ENCODE measurements around the gene BRMS1. TPM values are rescaled to one million over a fixed set of nuclear protein-coding genes. Genes with fewer than 3 reads are reported as not detected.
A peak's percentile ranks its signal among the peaks of the same experiment; 100 is the strongest.
"Not testable (repeated sequence)": the region's sequence is repeated elsewhere in the genome, so short reads cannot be mapped to it uniquely, and the experiment has no call there.

Gene BRMS1
- total RNA-seq, 1 donor from 2014 or later, result 17.6 TPM

DNA sequence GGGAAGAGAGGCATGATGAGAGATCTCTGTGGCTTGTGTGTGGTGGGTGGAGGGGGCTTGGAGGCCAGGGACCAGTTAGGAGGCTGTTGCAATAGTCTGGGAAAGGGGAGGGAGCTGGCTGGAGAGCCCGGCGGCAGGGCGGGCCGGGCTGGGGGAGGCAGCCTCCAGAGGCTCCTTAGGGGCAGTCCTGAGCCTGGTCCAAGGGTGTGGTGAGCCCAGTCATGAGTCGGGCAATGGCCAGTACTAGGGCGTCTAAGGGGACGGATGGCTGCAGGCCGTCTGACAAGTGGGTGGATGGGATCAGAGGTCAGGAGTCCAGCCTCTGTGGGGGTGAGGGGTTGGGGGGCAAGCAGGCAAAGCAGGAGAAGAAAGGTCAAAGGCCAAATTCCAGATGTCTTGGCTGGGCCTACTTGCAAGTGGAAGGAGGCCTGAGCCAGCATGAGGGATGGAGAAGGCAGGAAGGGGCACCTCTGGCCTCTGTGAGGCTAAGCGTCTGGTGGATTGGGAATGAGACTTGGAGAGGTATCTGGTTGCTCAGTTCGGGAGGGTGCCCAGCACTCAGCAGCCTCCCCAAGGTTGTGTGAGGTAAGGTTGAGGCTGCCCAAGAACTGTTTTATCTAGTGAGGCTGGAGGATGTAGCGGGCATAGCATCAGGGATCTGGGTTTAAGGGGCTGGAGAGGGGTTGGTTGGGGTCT, 22.0 kb downstream of the BRMS1 start:
- DNase-seq, result no peak

DNA sequence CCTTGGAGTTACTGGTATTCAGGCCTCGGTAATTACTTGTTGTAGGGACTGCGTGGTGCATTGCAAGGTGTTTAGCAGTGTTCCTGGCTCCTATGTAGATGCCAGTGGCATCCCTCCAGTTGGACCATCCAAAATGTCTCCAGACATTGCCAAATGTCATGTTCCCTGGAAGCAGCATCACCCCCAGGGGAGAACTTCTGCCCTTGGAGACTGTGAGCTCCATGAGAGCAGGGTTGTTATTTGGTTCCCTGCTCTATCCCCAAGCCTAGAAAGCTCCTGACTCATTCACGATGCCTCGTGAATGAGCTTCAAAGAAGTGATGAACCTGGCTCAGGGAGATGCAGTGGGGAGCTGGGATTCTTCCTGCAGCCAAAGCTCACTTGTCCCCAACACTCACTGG, 23.3 kb downstream of the BRMS1 start:
- no peak for DNase-seq

DNA sequence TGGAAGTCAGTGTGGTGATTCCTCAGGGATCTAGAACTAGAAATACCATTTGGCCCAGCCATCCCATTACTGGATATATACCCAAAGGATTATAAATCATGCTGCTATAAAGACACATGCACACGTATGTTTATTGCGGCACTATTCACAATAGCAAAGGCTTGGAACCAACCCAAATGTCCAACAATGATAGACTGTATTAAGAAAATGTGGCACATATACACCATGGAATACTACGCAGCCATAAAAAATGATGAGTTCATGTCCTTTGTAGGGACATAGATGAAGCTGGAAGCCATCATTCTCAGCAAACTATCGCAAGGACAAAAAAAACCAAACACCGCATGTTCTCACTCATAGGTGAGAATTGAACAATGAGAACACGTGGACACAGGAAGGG, 24.2 kb downstream of the BRMS1 start:
- not testable (repeated sequence) for DNase-seq

DNA sequence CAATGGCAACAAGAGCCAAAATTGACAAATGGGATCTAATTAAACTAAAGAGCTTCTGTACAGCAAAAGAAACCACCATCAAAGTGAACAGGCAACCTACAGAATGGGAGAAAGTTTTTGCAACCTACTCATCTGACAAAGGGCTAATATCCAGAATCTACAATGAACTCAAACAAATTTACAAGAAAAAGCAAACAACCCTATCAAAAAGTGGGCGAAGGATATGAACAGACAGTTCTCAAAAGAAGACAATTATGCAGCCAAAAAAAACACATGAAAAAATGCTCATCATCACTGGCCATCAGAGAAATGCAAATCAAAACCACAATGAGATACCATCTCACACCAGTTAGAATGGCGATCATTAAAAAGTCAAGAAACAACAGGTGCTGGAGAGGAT, 24.6 kb downstream of the BRMS1 start:
- DNase-seq, result not testable (repeated sequence)

DNA sequence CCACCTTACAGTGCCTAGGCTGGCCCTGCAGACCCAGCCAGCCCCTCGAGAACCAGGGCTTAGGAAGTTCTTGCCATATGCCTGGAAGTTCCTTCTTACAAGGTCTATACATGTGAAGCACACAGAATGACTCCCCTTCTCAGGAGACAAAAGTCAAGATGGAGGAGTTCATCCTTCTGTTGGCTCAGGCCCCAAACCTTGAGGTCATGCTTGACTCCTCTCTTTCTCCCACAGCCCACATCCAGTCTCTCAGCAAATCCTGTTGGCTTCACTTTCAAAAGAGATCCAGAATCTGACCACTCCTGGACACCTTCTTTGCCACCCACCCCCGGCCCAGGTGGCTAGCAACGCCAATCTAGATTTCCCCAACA, 26.3 kb downstream of the BRMS1 start:
- DNase-seq, result no peak

DNA sequence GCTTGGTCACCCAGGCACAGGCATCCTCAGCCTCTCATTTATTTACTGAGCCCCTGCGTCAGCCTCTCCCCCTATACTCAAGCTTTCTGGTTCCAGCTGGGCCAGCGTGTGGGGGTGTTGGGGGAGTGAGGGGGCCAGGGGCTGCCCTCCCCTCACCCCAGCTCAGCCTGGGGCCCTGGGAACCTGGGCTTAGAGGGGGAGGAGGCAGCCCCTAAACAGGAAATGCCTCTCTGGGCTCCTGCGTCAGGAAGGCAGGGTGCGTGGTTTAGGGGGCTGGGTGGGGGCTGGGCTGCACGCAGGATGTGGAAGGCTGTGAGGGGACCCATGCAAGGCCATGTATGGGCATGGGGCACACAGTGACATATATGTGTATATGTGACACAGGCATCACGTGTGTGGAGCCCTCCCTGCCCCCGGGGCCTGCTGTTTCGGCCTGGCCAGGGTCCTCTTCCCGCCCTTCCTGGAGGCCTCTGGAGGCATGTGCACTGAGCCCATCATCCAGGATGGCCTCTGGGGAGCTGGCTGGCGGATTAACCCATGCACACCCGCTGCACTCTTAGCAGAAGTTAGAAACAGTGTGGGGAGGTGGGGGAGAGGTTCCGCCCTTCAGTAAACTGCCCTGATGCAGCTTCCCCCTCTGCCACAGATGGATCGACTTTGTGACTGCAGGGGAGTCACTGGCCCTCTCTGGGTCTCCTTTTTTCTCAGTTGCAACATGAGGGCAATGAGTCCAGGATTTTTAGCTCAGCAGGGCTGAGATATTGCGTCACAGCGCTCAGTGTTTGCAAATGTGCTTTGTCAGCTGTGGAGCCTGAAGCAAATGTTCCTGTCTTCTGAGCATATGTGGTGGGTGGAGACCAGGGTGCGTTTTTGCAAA, 26.9 kb downstream of the BRMS1 start:
- DNase-seq, result peak; percentile 30

DNA sequence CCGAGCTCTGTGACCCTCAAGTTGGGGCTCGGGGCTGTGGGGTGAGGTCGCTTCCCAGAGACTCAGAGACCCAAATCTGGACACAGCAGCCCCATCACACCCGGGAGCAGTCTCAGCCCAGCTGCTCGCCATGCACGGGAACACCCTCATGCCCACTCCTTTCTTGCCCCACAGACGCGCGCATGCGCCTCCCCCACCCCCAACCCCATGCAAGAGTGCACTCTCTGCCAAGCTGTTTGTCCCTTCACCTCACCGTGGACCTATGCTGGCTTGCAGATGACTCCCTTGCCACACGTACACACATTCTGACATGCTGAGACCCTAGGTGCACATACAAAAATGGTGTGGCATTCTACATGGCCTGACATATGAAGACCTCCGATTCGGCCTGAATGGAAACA, 27.6 kb downstream of the BRMS1 start:
- no peak for DNase-seq

DNA sequence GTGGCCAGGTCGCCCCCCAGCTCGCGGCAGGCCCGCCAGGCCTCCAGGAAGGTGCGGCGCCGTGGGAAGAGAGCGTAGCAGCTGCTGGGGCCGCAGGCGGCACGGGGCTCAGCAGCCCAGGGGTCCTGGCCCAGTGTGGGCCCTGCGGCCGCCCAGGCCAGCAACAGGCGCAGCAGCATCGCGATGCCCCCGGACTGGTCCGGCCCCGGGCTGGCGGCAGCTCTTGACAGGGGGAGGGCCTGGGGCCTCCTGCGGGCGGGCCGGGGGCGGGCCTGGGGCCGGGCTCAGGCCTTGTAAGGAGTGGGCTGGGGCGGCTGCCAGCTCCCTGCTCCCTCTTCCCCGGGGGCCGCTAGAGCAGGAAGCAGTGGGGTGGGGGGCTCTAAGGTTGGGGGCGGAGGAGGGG, 28.1 kb downstream of the BRMS1 start, which contains the start of gene CD248:
Gene CD248 (minus strand): TSS at position 196 of the 403 bp plus-strand sequence. CDS start 17 bp downstream, at position 179.
- DNase-seq, result no peak

DNA sequence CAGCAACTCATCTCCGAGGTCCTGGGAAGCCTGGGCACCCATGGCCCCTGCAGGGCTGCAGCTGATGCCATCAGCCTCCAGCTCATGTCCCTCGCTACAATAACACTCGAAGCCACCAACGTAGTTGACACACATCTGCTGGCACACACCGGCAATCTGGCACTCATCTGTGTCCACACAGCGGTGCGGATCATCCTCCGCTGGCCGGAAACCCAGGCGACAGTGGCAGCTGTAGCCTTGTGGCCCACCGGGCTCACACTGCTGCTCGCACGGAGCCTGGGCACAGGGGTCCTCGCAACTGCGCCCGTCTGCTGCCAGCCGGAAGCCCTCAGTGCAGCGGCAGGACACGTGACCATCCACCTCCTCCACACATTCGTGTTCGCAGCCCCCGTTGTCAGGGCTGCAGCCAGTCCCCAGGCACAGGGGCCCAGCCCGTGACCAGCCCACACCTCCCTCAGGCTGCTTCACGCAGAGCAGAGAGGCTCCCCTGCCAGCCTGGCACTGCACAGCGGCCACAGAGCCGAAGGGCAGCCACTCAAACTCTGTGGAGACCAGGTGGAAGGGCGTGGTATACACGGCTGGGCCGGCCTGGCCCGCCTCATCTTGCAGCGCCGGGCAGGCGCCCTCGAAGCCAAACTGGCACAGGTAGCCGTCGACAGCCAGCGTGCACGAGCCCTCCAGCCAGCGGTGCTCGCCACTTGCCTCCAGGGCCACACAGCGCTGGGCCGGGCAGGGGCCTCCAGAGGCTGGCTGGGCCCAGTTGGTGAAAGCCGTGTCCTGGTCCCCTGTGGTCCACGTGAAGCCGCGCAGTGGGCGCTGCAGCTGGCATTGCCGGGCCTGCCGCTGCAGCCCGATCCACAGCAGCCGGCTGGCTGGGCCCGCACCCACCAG, 28.7 kb downstream of the BRMS1 start:
- DNase-seq, result no peak

DNA sequence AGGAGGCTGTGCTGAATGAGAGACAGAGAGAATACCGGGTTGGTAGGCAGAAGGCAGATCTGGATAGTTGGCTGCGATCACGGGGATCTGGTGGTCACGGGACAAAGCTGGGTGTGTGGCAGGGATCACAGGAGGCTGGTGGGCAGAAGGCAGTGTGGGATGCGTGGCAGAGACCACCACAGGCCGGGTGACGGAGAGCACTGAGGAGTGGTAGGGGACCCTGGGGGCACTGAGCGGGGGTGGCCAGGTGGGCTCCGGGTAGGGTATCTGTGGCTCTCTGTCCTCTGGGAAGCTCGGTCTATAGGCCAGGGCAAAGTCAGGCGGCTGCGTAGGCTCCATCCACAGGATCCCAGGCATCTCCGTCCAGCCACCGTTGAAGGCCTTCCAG, 29.4 kb downstream of the BRMS1 start:
- DNase-seq, result no peak

DNA sequence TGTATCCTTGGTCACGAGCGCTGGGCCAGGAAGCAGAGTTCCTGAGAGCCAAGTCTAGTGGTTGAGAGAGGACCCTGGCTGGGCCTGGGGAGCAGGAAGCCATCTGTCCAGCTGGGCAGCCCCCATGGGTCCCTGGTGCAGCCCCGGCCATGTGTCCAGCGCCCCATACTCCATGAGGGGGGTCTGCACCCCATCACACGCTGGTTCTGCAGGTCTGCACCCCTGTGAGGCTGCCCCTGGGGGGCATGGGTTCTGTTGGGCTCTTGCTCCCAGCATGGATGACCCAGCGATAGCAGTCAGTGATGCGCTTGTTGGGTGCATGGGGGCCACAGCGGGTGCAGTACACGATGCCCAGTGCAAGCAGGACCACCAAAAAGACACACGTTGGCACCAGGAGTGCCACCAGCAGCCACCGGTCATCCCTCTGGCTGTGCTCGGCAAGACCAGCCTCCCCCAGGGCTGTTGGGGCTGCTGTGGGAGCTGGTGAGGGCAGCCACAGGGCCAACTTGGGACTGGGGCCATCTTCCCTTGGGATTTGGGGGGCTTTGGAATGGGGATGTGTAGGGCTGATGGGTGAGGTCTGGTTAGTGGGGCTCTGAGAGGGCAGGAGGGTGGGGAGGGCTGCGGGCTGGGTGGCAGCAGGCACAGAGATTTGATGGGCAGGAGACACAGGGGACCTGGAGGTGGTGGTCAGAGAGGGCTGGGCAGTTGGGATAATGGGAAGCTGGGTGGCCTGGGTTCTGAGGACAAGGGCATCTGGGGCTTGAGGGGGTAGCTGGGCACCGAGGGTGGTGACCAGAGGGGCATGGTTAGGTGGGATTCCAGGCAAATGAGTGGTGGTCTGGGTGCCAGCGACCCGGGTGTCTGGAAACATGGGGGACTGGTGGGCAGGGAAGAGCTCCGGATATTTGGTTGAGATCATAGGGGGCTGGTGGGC, 30.1 kb downstream of the BRMS1 start:
- no peak for DNase-seq

DNA sequence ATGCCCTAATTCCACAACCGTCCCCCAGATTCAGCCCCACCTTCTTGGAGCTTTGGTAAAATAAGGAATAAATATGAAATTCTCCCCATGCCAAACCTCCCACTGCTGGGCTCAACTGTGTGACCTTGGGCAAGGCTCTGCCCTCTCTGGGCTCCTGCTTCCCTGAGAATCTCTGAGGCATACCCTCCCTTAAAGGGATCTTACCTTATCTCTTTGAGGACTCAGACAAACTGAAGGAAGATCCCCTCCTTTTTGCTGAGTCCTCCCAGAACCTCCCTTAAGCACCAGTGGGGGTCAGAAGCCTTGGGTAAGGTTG, 30.8 kb downstream of the BRMS1 start:
- no peak for DNase-seq

DNA sequence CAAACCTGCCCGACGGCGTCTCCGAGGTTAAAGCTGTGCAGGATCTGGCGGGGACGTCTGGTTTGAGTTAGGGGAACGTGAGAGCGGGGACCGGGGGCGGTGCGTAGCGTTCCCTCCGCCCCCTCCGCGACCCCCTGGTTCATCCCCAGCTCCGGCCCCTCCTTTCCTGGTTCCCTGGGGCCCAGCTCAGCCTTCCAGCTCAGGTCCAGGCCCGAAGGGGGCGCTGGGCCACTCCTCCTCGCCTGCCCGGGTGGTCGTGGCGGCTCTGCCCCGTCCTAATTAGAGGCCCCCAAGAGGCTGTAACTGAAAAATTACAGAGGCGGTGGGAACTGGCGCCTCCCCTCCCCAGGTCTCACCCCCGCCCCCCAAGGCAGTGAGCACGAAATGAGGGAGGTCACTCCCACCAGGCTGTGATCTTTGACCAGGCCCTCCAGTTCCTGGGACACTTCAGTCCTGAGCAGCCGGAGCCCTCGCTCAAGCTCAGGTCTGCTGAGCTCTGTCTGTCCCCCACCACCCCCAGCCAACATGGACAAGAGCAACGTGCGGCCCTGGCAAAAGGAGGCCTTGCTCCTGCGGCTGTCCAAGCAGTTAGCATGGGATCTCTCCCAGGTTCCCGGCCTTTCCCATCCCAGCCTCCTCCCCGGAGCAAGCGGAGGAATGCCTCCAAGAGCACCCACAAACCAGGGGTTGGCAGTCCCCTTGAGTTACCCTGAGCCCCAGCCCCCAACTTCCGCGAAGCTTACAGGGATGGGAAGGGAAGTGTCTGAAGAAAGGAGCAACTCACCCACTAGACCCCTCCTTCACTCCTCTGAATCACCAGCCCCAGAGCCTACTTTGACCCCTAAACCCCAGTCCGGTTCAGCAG, 31.4 kb downstream of the BRMS1 start:
- no peak for DNase-seq

DNA sequence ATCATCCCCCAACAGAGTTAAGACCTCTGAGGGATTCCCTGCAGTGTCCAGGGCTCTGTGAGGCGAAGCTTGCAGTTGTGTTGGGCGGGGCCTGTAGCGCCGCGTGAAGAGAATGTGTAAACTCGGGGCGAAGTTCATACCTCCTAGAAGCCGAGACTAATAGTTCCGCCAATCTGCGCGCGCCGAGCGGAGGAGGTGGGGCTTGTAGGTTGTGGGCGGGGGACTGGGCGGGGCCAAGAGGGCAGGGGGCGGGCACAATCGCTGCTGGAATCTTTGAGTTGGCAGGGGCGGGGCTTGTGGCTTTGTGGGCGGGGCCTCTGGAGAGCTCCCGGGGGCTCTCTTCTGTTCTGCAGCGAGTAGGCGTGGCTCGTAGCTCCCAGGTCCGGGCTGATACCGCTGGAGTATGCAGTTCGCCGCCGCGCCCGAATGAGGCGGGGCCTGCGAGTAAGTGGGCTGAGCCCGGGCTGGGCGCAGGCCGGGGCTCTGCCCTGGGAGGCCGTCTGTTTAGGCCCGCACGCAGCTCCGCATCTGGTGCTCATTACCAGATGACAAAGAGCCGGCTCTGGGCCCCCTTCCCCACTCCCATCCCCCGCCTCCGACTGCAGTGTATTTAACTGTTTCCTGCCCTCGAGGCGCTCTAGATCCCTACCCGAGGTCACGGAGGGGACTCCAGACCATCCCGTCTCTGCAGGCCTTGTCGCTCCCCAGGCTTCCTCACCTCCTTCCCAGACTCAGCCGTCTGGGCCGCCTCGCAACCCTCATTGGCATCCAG, 32.2 kb downstream of the BRMS1 start:
- DNase-seq, result peak; percentile 94

DNA sequence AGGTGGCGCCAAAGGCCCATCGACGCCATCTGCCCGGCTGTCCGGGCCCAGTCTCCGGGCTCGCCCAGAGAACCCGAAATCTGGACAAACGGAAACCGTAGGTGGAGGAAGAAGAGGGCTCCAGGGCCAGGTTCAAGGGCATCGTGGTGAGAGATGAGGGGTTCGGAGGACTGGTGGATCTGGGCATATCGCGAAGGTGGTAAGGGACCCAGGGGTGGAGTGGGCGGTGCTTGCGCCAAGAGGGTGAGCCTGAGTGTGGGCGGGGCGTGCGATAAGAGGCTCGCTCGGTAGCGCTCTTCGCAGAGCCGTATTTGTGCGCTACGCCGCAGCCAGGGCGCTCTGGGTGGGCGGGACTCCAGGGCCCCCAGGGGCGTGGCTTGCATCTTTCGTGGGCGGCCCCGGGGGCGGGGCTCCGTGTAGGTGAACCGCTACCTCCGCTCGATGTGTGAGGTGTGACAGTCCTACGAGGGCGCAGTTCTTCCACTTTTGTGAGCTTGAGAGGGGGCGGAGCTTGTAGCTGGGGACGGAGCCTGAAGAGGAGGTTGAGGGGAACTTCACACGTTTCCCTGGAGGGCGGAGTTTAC, 32.8 kb downstream of the BRMS1 start:
- peak; percentile 86 for DNase-seq

DNA sequence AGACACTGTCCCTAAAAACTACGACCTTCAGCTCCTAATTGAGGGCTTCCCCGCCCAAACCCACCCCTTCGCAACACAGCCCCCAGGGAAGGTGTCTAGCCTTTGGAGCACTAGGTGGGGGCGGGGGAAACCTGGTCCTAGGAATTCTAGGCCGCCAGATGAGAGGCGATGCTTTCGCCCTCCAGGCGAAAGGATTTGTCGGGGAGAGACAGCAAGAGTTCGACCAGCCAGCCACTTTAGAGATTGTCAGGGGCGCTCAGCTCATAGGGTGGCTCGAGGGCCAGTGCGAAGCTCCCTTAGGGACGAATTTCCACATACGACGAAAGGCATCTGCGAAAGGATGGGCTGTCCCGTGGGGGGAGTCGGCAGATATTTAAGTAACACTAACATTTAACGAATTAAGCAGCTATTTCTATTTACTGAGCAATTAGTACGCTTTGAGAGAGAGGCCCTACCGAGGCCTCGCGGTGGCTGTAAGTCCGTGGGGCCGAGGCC, 33.4 kb downstream of the BRMS1 start:
- DNase-seq, result no peak

DNA sequence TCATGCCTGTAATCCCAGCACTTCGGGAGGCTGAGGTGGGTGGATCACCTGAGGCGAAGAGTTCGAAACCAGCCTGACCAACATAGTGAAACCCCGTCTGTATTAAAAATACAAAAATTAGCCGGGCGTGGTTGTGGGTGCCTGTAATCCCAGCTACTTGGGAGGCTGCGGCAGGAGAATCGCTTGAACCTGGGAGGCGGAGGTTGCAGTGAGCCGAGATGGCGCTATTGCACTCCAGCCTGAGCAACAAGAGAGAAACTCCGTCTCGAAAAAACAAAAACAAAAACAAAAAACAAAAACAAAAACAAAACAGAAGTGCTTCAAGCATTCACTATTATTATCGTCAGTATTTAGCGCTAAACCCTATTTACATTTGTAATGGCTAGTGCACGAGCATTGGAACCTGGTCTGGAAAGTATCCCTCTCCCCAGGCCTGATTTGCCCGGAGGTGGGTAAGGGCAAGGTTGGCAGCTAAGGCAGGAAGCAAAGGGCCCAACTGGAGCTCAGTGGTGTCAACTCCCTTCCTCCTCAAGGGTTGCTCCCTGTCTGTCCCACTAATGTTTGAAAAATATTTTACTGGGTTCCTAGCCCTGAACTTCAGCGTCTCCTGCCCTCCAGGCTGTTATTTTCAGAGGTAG, 34.0 kb downstream of the BRMS1 start:
- DNase-seq, result not testable (repeated sequence)

DNA sequence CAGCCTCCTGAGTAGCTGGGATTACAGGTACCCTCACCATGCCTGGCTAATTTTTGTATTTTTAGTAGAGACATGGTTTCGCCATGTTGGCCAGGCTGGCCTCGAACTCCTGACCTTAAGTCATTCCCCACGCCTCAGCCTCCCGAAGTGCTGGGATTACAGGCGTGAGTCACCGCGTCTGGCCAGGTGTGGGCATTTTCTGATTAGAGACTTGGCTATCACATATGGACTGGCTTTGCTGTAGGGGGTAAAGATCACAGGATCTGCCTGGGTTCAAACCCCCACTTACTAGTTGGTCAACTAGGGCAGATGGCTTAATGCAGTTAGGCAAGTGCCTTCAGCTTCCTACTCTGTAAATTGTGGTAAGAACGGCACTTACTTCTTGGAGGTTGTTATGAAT, 34.6 kb downstream of the BRMS1 start:
- no peak for DNase-seq

DNA sequence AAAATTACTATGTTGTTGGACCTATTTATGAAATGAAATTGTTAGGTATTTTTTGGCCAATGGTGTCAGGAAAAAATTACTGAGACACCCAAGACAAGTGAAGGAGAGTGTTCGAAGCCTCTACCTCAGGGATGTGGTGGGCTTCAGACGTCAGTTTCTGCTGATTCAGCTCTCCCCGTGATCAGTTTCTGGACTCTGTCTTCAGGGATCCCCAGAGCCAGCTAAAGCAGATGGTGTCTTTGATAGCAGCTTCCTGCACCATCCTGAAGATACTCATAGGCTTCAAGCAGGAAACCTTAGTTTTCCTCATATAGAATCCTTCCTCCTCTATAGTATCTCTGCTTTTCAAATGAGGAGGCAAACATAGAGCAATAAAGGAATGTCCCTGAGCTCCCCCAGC, 35.4 kb downstream of the BRMS1 start:
- no peak for DNase-seq
